Measurements from ENCODE around the gene TIGD4. TPM values are rescaled to one million over a fixed set of nuclear protein-coding genes. Genes with fewer than 3 reads are reported as not detected.

The TIGD4 gene
- total and polyA plus RNA-seq, 2 of the 8 experiments (the other 6 are each of a cell fraction or from before 2014, with no cell fraction given): 0.42 to 2.3 TPM

GRCh38 chr4:152719801-152720556, 59.6 kb downstream of the TIGD4 start:
- H3K56ac ChIP-seq (replicated peaks; ENCODE audit: insufficient read length, low read depth, low read length): no peak overlapping the region
- CTCF ChIA-PET (ENCODE audit: partially characterized antibody): interaction anchor here (0.6 to 3.1 kb wide), 8 partner anchors 10 to 1367 kb away, joined by 3 to 11 read pairs (median 3); no protein-coding TSS in a partner anchor
- H3K36me3 ChIP-seq (ENCODE audit: control insufficient read depth in 2 of 4, insufficient read depth in 4 of 4, low read length in 3 of 4): no peaks in the 10 kb centered on the region
- H3K4ac ChIP-seq (replicated peaks; ENCODE audit: insufficient read length, low read depth, low read length): no peak overlapping the region
- no peak for FAIRE-seq
- no peak for DNase-seq (ENCODE audit: low read depth in 1 of 2, low spot score in 2 of 2)
- no peak overlapping the region for H3K18ac ChIP-seq (ENCODE audit: extremely low read depth, low read length)
- no peak overlapping the region for H3K23ac ChIP-seq (ENCODE audit: insufficient read length)
- no peak overlapping the region for H2BK12ac ChIP-seq (ENCODE audit: low read depth, low read length)
- POLR2A ChIA-PET (ENCODE audit: partially characterized antibody): interaction anchor here (0.9 to 1.4 kb wide), 3 partner anchors 8 to 59 kb away, joined by 3 to 4 read pairs (median 3); no protein-coding TSS in a partner anchor
- no peak overlapping the region for H4K91ac ChIP-seq (replicated peaks; ENCODE audit: insufficient read length, low read length)
- H3K9ac ChIP-seq (replicated peaks in 1 of 4; ENCODE audit: extremely low read depth in 1 of 4, low read depth in 3 of 4, low read length in 3 of 4): no peak overlapping the region
- no peaks in the 10 kb centered on the region for H4K20me1 ChIP-seq (replicated peaks in 1 of 2; ENCODE audit: control insufficient read depth in 1 of 2, insufficient read depth in 2 of 2, low read length in 2 of 2)
- H3K79me2 ChIP-seq (ENCODE audit: control insufficient read depth in 1 of 2, insufficient read depth in 2 of 2, low read length in 2 of 2): no peaks in the 10 kb centered on the region
- no peak overlapping the region for H2AK5ac ChIP-seq (ENCODE audit: low read depth, low read length)
- no peak overlapping the region for H3K27ac ChIP-seq (ENCODE audit: low read depth, low read length)
- no peak overlapping the region for H2BK15ac ChIP-seq (ENCODE audit: low read length)
- H3K79me1 ChIP-seq (ENCODE audit: low read depth, low read length): no peaks in the 10 kb centered on the region
- peaks cover 0 to 3% of the 10 kb centered on the region in 2 experiments; a peak in 2 of 4 replicates for H3K9me3 ChIP-seq (ENCODE audit: insufficient read depth in 2 of 2, low read depth in 1 of 2, low read length in 1 of 2)
- H2BK20ac ChIP-seq (ENCODE audit: low read length): no peak overlapping the region
- no peak overlapping the region for H4K8ac ChIP-seq (ENCODE audit: extremely low read depth, insufficient read depth, low read length)
- H2BK5ac ChIP-seq (ENCODE audit: low read depth, low read length): no peak overlapping the region
- H3K14ac ChIP-seq (ENCODE audit: insufficient read length): no peak overlapping the region
- TF ChIP-seq ASH2L (IDR thresholded peaks at IDR 0.05; ENCODE audit: low read length) (no peak), TEAD4 (IDR thresholded peaks at IDR 0.05; ENCODE audit: low read depth, low read length) (no peak), BACH1 (IDR thresholded peaks at IDR 0.05; ENCODE audit: low read length) (no peak), YY1 (IDR thresholded peaks at IDR 0.05; ENCODE audit: low read depth, low read length) (no peak), HDAC2 (IDR thresholded peaks at IDR 0.05; ENCODE audit: borderline replicate concordance in 1 of 2, low read depth in 2 of 2, low read length in 2 of 2) (no peak), NRF1 (IDR thresholded peaks at IDR 0.05; ENCODE audit: low read depth, low read length) (no peak), CTCF (IDR thresholded peaks at IDR 0.05; ENCODE audit: control extremely low read depth in 1 of 3, insufficient read depth in 1 of 3, low read depth in 1 of 3, low read length in 3 of 3) (no peak), POLR2A (IDR thresholded peaks at IDR 0.05; ENCODE audit: control extremely low read depth in 1 of 2, low read depth in 2 of 2, low read length in 2 of 2) (no peak), POU5F1 (IDR thresholded peaks at IDR 0.05; ENCODE audit: low read depth, low read length) (no peak), GABPA (IDR thresholded peaks at IDR 0.05; ENCODE audit: borderline replicate concordance, insufficient read depth, low read length) (no peak)
- no peak overlapping the region for H3K4me2 ChIP-seq (ENCODE audit: insufficient read depth in 1 of 2, low read depth in 2 of 2, low read length in 2 of 2)
- WGBS, 2 experiments (ENCODE audit: extremely low coverage in 1 of 2, insufficient coverage in 1 of 2, insufficient read length in 1 of 2, insufficient replicate concordance in 2 of 2, low coverage in 1 of 2, low lambda C conversion rate in 2 of 2, missing lambda C conversion rate in 1 of 2): 83% methylated on average over 24 of the region's 24 CpGs; no CpG with 5 or more reads in 1 of the 2 experiments
- peak overlapping the region; percentile 35; the same call in 1 of the 2 replicates for H2AFZ ChIP-seq (ENCODE audit: low read length)
- H4K5ac ChIP-seq (ENCODE audit: insufficient read length, low read depth, low read length): no peak overlapping the region
- H3K4me3 ChIP-seq (ENCODE audit: extremely low read depth in 1 of 4, insufficient read depth in 2 of 4, low read depth in 3 of 4, low read length in 4 of 4): no peak overlapping the region
- no peaks in the 10 kb centered on the region for H3K23me2 ChIP-seq (ENCODE audit: low read depth, low read length)
- peaks cover 0 to 9% (median 1%) of the 10 kb centered on the region in 4 experiments; a peak in 2 of 7 replicates for H3K4me1 ChIP-seq (replicated peaks in 1 of 4; ENCODE audit: control insufficient read depth in 3 of 4, insufficient read depth in 4 of 4, low read length in 3 of 4)
- no peaks in the 10 kb centered on the region for H3K27me3 ChIP-seq (replicated peaks in 1 of 4; ENCODE audit: control insufficient read depth in 3 of 4, extremely low read depth in 1 of 4, insufficient read depth in 3 of 4, low read length in 3 of 4)
- H2BK120ac ChIP-seq (replicated peaks; ENCODE audit: low read depth, low read length): no peak overlapping the region
